ENCODE data around the gene NIPSNAP3A.
"Not testable (repeated sequence)": the region's sequence is repeated elsewhere in the genome, so short reads cannot be mapped to it uniquely, and the experiment has no call there.

NIPSNAP3A gene

DNA sequence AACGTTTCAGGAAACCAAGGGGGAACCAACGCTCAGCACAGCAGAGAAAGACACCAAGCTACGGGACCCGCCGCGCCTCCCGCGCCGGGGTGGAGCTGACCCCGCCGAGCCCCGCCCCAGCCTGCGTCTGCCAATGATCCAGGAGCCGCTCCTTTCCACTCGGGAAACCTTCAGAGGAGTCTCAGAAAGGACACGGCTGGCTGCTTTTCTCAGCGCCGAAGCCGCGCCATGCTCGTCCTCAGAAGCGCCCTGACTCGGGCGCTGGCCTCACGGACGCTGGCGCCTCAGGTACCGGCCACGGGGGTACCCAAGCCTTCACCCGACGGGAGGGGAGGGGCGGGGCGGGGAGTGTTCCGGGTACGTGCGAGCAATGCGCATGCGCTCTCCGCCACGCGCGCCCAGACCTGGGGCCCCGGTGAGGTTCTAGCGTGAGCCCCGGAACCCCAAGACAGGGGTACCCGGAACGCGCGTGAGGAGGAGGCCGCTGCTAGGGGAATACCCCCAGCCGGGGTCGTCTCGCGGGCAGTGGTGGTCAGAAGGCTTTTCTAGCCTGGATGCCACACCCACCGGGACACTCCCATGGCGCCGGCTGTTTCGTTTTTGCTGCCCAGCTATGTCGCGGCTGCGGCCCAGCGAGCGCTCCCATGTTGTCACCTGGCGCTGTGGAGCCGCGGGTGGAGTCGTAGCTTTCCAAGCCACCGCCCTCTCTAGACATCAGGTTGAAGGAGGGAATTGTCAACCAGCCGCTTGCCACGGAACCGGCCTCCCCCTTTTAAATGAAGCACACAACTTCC is at the start of gene NIPSNAP3A:
TSS of gene NIPSNAP3A (plus strand) at position 119 of the 794 bp plus-strand sequence. CDS start at position 229, 110 bp downstream.
- DNase-seq (ENCODE audit: low read depth), result peak; percentile 84

- DNase-seq (ENCODE audit: low read depth), result no peak
These were observed 47.2 kb upstream of the NIPSNAP3A start for GRCh38 chr9:104700306-104700705.

- DNase-seq (ENCODE audit: low read depth), result not testable (repeated sequence)
These were observed 38.7 kb upstream of the NIPSNAP3A start for GRCh38 chr9:104708737-104709136.

GRCh38 chr9:104711604-104712003 is 35.9 kb upstream of the NIPSNAP3A start:
- DNase-seq (ENCODE audit: low read depth), result no peak

DNA sequence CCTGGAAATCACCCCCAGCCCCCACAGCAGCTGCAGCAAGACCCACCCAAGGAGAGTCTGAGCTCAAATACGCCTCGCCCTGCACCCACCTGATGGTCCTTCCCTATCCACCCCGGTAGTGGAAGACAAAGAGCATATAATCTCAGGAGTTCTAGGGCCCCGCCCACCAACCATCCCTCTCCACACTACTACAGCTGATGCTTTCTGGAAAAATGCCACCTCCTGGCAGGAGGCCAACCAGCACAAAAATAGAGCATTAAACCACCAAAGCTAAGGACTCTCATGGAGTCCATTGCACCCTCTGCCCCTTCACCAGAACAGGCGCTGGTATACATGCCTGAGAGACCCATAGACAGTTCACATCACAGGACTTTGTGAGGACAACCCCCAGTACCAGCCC is 22.5 kb upstream of the NIPSNAP3A start:
- no peak for DNase-seq (ENCODE audit: low read depth)

DNA sequence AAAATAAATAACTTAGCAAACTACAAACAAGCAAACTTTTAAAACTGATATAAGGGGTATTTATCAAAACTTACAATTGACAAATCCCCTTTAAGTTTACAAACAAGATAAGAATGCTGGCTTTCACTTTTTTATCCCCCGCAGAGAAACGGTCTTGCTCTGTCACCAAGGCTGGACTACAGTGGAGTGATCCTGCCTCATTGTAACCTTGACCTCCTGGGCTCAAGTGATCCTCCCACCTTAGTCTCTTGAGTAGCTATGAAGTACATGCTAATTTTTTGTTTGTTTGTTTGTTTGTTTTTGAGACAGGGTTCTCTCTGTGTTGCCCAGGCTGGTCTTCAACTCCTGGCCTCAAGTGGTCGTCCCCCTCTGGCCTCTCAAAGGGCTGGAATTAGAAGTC is 9.0 kb upstream of the NIPSNAP3A start:
- DNase-seq (ENCODE audit: low read depth), result no peak

DNA sequence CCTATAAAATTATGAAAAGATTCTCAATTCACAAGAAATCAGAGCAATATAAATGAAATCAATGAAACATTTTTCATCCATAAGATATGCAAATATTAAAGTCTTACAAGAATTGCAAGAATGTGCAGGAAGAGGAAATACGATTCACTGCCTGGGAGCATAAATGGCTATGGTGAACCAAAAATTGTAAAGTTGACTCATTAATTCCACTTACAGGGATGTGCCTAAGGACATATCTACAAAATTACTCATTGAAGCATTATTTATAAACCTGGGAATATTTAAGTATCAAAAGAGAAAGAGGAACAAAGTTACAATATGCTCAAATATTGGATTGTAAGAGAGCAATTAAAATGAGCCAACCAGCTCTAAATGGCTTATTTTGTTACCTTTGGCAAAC is 6.9 kb upstream of the NIPSNAP3A start:
- DNase-seq (ENCODE audit: low read depth), result no peak

DNA sequence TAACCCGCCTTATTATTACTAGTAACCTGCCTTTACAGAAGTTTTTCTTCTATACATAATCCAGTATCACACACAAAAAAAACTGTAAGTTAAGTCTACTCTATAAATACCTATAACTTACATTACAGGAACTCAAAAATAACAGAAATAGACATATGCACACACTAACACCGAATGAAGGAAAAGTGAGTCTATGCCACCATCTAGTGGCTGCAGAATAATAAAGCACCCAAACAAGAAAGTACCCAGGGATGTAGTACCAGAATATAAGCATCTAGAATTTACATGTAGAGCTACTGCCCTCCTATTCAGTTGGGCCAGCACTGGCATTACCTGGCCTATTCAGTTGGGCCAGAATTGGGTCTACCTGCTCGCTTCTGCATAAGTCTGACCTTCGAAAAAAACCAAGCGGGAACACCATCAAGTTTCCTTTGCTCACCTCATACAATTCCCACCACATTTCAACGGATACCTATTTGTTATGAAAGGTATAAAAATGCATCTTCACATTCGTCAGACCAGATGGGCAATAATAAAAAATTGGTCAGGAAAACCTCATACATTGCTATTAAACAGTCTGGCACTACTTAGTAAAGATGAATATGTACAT is 4.0 kb upstream of the NIPSNAP3A start:
- no peak for DNase-seq (ENCODE audit: low read depth)

GRCh38 chr9:104745852-104746251 is 1.6 kb upstream of the NIPSNAP3A start:
- no peak for DNase-seq (ENCODE audit: low read depth)

DNA sequence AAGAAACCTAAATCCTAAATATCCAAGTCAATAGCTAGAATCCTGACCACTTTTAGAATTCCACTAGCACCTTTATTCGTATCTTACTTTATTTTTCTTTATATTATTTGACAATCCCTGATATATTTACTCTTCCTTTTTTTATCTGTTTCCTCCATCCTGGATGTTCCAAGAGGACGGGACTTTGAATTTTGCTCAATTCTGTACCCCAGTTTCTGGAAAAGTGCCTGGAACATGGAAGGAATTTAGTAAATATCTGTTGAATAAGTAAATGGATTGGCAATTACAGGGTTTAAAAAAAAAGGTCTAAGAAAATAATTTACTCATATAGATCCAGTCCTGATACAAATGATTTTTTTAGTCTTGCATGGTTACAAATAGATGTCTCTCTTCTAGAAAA is 1.2 kb upstream of the NIPSNAP3A start:
- DNase-seq (ENCODE audit: low read depth), result no peak

GRCh38 chr9:104746798-104747197 is 685 bp upstream of the NIPSNAP3A start:
- DNase-seq (ENCODE audit: low read depth), result no peak

DNA sequence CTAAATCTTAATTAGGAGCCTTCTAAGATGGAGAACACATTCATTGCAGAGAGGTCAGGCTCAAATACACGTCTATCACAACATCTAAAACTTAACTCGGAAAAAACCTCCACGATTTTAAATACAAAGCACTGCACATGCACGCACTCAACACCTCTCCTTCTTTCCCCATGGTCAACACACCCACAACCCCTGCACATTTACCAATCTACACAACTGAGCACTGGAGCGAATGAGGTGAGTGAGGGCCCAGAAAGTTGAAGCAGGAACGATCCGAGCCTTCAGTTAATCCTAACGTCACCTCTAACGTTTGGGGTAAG is 278 bp upstream of the NIPSNAP3A start:
- no peak for DNase-seq (ENCODE audit: low read depth)

- DNase-seq (ENCODE audit: low read depth), result no peak
These were observed 1.0 kb downstream of the NIPSNAP3A start for GRCh38 chr9:104748359-104749031.

DNA sequence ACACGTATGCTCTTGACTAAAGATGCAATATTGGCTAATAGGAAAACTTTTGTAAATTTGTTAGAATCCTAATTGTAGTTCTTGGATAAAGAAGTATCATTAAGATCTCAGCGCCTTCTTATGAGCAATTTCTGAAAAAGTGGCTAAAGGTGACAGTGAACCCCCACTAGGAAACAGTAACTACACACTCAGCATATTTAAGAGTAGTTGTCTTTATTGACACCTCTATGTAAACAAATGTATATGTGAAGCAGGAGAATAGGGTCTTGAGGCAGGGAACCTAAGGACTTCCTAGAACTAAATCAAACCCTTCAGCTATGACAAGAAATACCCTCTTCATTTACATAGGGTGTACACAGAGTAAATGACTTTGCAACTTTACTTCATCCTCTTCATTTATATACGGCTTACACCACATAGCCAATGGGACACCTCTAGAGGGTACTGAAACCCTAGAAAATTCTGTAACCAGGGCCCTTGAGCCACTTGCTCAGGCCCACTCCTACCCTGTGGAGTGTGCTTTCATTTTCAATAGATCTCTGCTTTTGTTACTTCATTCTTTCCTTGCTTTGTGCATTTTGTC is 2.8 kb downstream of the NIPSNAP3A start:
- no peak for DNase-seq (ENCODE audit: low read depth)

GRCh38 chr9:104758974-104759373 is 11.5 kb downstream of the NIPSNAP3A start:
- DNase-seq (ENCODE audit: low read depth), result no peak

GRCh38 chr9:104765138-104765537 is 17.7 kb downstream of the NIPSNAP3A start:
- DNase-seq (ENCODE audit: low read depth), result no peak

DNA sequence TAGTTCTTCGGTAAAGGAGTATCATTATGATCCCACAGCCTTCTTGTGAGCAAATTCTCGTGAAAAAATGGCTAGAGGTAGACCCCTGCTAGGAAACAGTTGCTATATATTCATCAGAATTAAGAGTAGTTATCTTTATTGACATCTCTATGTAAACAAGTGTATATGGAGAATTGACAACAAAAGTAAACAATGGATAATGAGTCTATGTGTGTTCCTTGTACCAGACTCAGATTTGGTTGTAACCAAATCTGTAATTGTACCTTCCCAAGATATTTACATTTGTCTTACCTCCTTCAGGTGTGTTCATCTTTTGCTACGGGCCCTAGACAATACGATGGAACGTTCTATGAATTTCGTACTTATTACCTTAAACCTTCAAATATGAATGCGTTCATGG is 18.5 kb downstream of the NIPSNAP3A start:
- no peak for DNase-seq (ENCODE audit: low read depth)

DNA sequence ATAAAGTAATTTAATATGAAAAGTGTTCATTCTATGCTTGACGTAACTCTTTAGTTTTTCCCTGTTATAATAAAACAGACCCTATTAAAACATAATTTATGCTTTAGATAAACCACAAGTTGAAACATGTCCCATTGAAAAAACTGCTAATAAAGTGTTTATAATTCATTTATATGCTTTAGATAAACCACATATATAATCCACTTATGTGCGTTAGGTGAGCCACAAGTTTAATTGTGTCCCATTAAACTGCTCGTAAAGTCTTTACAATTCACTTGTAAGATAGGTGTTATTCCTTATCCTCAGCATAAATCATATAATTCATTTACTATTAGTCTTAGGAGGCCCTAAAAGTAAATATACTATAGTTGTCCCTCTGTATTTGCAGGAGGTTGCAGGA is 20.0 kb downstream of the NIPSNAP3A start:
- DNase-seq (ENCODE audit: low read depth), result no peak

GRCh38 chr9:104769029-104769428 is 21.5 kb downstream of the NIPSNAP3A start:
- DNase-seq (ENCODE audit: low read depth), result not testable (repeated sequence)

DNA sequence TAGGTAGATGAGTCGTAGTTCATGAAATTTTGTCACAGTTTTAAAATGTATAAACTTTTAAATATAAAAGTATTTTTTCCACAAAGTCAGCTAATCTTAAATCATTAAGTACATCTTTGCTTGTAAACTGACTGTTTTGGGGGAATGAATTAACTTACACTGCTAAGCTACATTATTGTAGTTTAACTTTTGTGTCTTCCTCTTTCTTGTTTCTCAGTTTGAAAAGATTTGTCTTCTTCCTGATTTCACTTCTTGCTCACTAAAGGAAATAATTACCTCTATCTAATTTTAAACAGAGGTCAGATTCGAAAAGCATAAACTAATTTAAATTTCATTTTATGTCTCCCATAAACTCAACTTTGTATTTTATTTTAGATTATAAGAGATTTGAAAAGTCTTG is 22.2 kb downstream of the NIPSNAP3A start:
- no peak for DNase-seq (ENCODE audit: low read depth)

GRCh38 chr9:104772714-104773510 is 25.4 kb downstream of the NIPSNAP3A start:
- DNase-seq (ENCODE audit: low read depth), result no peak

GRCh38 chr9:104774132-104774531 is 26.6 kb downstream of the NIPSNAP3A start:
- DNase-seq (ENCODE audit: low read depth), result no peak

Data from activated T-cell treated with anti-CD3 and anti-CD28 coated beads for 48 hours (primary cell).